Gastroesophageal sphincter (tissue), 4 donors: ENCODE measurements around the gene ZNF483. TPM values are rescaled to one million over a fixed set of nuclear protein-coding genes. Genes with fewer than 3 reads are reported as not detected.

Experiments
- ATAC-seq: fragments of 150-250 bp; one replicate; pipeline ENCODE4 v1.9.1; 2016; ENCODE audit warnings: mild to moderate bottlenecking, moderate library complexity
- H3K27ac ChIP-seq, 4 donors: fragments of 200-600 bp; sonication (generic) in 3 of 4; 1 replicate in 3 of 4; 2 replicates in 1 of 4; pipeline ENCODE4 v1.5.1; 2016 to 2019
- H3K27me3 ChIP-seq: fragments of 200-600 bp; sonication (generic); one replicate; pipeline ENCODE4 v1.5.1; 2019
- H3K36me3 ChIP-seq, 2 donors: fragments of 200-600 bp; sonication (generic); one replicate each; pipeline ENCODE4 v1.5.1; 2019; ENCODE audit warnings: control low read depth in 1 of 2
- H3K4me1 ChIP-seq, 3 donors: fragments of 200-600 bp; sonication (generic); 1 replicate in 2 of 3; 2 replicates in 1 of 3; pipeline ENCODE4 v1.5.1; 2016 to 2019; ENCODE audit warnings: control low read depth in 2 of 3
- H3K4me3 ChIP-seq, 2 donors: fragments of 200-600 bp; sonication (generic); one replicate each; pipeline ENCODE4 v1.5.1; 2019; ENCODE audit warnings: mild to moderate bottlenecking in 1 of 2, moderate library complexity in 1 of 2
- H3K9me3 ChIP-seq, 3 donors: fragments of 200-600 bp; sonication (generic); one replicate each; pipeline ENCODE4 v1.5.1; 2017 to 2019; ENCODE audit warnings: control low read depth in 2 of 3
- EP300 ChIP-seq: sonication (generic); formaldehyde crosslinking; IDR thresholded peaks from one replicate; pipeline ENCODE4 v1.6.1; 2017; ENCODE audit warnings: antibody characterized with exemption, mild to moderate bottlenecking
- POLR2A ChIP-seq, 2 donors: fragments of 450-650 bp; IDR thresholded peaks; one replicate each; pipeline ENCODE4 v1.6.1; 2017; ENCODE audit warnings: antibody characterized with exemption in 2 of 2, mild to moderate bottlenecking in 2 of 2, moderate library complexity in 1 of 2
- POLR2AphosphoS5 ChIP-seq: sonication (generic); formaldehyde crosslinking; IDR thresholded peaks from one replicate; pipeline ENCODE4 v1.6.1; 2017; ENCODE audit warnings: antibody characterized with exemption
- WGBS, 2 donors: methylation state at CpG; one replicate each; pipeline ENCODE4 v1.1.5; 2018; ENCODE audit warnings: low coverage in 1 of 2; 5-methylcytosine and 5-hydroxymethylcytosine counted together
- total RNA-seq, 4 donors: library from RNA; depleted of rRNA; stranded (reverse); fragments of >200 nt; gene quantifications; one replicate each; pipeline ENCODE4 v1.1.0, GENCODE V29; 2016
- TF ChIP-seq, protein P1 (sequence below), 4 experiments: fragments of 200-600 bp in 2 of 4; fragments of 450-650 bp in 2 of 4; sonication (generic) in 1 of 4; IDR thresholded peaks; one replicate each; pipeline ENCODE4 v1.5.1; 2017 to 2019; ENCODE audit warnings: antibody characterized with exemption in 4 of 4, mild to moderate bottlenecking in 2 of 4, moderate library complexity in 2 of 4

Gene ZNF483
- total RNA-seq, 4 donors from 2014 or later, result 10.8 to 30.5 (median 21.4) TPM

DNA sequence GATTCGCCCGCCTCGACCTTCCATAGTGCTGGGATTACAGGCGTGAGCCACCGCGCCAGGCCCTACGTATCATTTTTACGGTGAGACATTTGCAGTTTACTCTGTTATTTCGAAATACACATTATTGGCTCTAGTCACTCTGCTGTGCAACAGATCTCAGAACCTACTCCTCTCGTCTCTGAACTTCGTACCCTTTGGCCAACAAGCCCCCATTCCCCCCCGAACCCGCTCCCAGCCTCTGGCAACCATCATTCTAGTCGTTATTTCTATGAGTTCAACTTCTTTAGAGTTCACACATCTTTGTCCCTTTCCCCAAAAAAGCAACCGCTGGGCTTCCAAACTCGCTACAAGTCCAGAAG is 73.7 kb downstream of the ZNF483 start:
- H3K9me3 ChIP-seq, result no peaks in the 10 kb centered on the region
- TF ChIP-seq POLR2AphosphoS5 (peak; percentile 16), EP300 (no peak), POLR2A (IDR thresholded peaks at IDR 0.05) (no peak)
- H3K4me3 ChIP-seq, result peak overlapping the region; percentile 62 to 84
- 0 to 1% methylated on average over 8 to 15 of the region's 16 CpGs for WGBS, 2 donors
- no peaks in the 10 kb centered on the region for H3K27me3 ChIP-seq
- H3K27ac ChIP-seq, result peak overlapping the region; percentile 52 to 91 (median 88)
- ATAC-seq, result peak; percentile 79
- H3K4me1 ChIP-seq, result peaks cover 0 to 33% (median 0%) of the 10 kb centered on the region in 3 donors
- peaks cover 0 to 31% of the 10 kb centered on the region in 2 donors for H3K36me3 ChIP-seq

DNA sequence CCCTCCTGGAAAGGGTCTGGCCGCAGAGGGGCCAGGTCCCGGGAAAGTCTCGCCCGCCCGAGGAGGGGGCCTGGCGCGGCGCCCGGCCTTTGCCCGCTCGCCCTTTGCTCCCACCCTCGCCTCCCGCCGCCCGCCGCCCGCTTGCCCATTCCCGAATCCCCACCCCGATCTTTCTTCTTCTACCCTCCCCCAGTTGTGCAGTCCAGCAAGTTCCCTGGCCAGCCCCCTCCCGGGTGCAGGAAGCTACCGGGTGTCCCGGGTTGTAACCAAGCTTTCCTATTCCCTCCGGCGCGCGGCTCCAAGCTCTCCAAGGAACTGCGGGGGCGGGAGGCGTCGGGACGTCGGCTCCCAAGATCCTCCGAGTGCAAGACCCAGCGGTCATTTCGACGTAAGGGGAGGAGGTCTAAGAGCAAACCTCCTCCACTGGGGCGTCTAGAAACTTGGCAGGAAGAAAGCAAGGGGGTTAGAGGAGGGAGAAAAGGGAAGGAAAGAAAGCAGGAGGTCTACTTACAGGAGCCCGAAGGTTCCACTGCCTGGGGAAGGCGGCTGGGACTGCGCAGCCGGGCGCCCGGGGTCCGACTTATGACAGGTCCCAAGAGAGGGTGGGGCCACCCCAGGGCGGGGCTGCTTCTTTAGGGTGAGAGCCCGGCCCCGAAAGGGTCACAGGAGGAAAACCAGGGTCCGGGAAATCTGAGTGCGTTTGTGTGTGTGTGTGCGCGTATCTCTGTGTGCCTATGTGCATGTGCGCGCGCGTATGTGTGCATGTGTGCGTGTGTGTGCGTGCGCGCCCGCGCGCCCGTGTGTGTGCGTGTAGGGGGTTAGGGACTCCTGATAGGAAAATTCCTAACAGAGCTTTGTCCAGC is 74.3 kb downstream of the ZNF483 start, which contains the start of gene PTGR1:
Gene PTGR1 (minus strand): TSS at position 556 of the 863 bp plus-strand sequence. CDS start 2,225 bp downstream, outside the sequence.
- peak; percentile 82 for ATAC-seq
- H3K27me3 ChIP-seq, result no peaks in the 10 kb centered on the region
- no peaks in the 10 kb centered on the region for H3K9me3 ChIP-seq
- peak within 1 kb of the TSS; percentile 62 to 84 for H3K4me3 ChIP-seq
- 0 to 1% methylated on average over 9 to 15 of the region's 64 CpGs for WGBS, 2 donors
- TF ChIP-seq POLR2AphosphoS5 (peak; percentile 24), EP300 (no peak), POLR2A (IDR thresholded peaks at IDR 0.05) (peak in 1 of 2 donors; percentile 38)
- TF ChIP-seq, protein P1, sequence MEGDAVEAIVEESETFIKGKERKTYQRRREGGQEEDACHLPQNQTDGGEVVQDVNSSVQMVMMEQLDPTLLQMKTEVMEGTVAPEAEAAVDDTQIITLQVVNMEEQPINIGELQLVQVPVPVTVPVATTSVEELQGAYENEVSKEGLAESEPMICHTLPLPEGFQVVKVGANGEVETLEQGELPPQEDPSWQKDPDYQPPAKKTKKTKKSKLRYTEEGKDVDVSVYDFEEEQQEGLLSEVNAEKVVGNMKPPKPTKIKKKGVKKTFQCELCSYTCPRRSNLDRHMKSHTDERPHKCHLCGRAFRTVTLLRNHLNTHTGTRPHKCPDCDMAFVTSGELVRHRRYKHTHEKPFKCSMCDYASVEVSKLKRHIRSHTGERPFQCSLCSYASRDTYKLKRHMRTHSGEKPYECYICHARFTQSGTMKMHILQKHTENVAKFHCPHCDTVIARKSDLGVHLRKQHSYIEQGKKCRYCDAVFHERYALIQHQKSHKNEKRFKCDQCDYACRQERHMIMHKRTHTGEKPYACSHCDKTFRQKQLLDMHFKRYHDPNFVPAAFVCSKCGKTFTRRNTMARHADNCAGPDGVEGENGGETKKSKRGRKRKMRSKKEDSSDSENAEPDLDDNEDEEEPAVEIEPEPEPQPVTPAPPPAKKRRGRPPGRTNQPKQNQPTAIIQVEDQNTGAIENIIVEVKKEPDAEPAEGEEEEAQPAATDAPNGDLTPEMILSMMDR (IDR thresholded peaks at IDR 0.05), result peak in 1 of 4 experiments; percentile 13
- peak within 1 kb of the TSS; percentile 52 to 91 (median 88) for H3K27ac ChIP-seq
- peaks cover 0 to 33% (median 0%) of the 10 kb centered on the region in 3 donors for H3K4me1 ChIP-seq
- H3K36me3 ChIP-seq, result peaks cover 0 to 25% of the 10 kb centered on the region in 2 donors

DNA sequence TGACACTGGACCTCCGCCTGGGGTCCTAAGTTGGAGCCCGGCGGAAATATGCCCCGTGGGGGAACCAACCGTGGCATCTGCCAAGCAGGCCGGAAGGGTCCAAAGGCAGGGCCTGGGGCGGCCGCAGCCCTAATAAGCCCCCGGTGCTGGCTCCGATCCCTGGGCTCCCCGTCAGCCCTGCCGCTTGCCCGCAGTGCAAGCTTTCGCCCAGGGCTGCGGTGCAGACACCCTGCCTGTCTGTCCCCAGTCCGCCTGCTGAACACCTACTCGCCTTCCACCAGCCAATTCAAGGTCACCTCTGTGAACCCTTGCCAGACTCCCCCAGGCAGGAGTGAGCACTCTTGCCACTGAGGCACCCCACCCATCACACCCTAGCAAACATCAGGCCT is 75.0 kb downstream of the ZNF483 start:
- peak overlapping the region in 3 of 4 donors; percentile 87 to 91 (median 89) for H3K27ac ChIP-seq
- no peak for ATAC-seq

DNA sequence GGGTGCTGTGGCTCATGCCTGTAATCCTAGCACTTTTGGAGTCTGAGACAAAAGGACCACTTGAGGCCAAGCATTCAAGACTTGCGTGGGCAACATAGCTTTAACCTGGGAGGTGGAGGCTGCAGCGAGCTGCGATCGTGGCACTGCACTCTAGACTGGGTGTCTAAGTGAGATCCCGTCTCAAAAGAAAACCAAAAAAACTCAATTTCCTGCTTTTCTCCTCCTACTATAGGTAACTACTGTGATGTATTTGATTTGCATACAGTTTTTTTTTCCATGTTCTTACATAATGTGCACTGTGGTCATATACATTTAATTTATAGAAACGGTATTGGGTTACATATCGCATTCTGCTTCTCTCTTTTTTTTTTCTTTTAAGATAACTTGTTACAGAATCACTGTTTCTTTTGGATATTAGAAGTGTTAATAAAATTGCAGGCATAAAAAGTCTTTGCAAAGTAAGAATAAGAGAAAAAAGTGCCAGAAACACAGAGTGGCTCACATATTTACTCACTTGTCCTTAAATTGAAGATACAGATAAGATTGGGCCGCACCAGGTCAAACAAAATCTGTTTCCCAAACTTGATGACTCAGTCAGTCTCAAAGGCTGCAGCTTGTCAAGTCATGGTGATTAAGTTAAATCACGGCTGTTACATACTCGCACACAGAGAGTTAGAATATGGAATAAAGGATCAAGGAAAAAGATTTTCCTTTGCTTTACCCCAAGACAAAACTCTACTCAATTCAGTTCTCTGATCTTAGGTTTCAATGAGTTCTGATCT is 76.4 kb downstream of the ZNF483 start:
- Histone ChIP-seq H3K36me3 (peaks cover 0 to 7% of the 10 kb centered on the region in 2 donors), H3K27me3 (no peaks in the 10 kb centered on the region), H3K4me1 (peaks cover 0 to 33% (median 0%) of the 10 kb centered on the region in 3 donors), H3K4me3 (no peak overlapping the region), H3K27ac (no peak overlapping the region), H3K9me3 (no peaks in the 10 kb centered on the region)
- WGBS, 2 donors, result 69 to 79% methylated on average over 8 to 10 of the region's 10 CpGs
- ATAC-seq, result no peak
- TF ChIP-seq POLR2AphosphoS5 (no peak), POLR2A (IDR thresholded peaks at IDR 0.05) (no peak), EP300 (no peak)
- TF ChIP-seq, protein P1 (IDR thresholded peaks at IDR 0.05), result no peak

More for the DNA sequence above, 75.0 kb downstream of the ZNF483 start:
- Histone ChIP-seq H3K4me3 (peak overlapping the region; percentile 62 to 84), H3K27me3 (no peaks in the 10 kb centered on the region), H3K4me1 (peaks cover 0 to 33% (median 0%) of the 10 kb centered on the region in 3 donors), H3K36me3 (peaks cover 0 to 22% of the 10 kb centered on the region in 2 donors), H3K9me3 (no peaks in the 10 kb centered on the region)
- TF ChIP-seq, protein P1 (IDR thresholded peaks at IDR 0.05), result no peak
- TF ChIP-seq POLR2A (IDR thresholded peaks at IDR 0.05), result no peak
- no peak for TF ChIP-seq EP300
- TF ChIP-seq POLR2AphosphoS5, result no peak
- WGBS, 2 donors, result 41% methylated on average over 3 of the region's 17 CpGs; no CpG with 5 or more reads in 1 of the 2 donors

DNA sequence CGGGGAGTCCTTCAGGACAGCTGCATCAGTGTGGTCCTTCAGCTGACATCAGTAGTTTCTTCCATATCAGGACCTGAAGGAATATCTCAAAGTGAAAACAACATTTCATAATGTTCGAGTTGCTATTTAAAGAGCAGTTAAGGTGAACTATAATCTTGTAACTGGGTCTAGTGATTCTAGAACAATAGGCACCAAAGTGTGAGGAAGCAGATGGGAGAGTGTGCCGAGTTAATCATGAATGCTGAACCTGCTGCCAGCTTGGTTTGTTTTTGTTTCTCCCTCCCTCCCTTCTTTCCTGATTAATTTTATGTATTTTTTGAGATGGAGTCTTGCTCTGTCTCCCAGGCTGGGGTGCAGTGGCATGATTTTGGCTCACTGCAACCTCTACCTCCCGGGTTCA is 78.1 kb downstream of the ZNF483 start:
- no peak for ATAC-seq
- H3K27me3 ChIP-seq, result peaks cover 11% of the 10 kb centered on the region
- 74 to 82% methylated on average over 3 of the region's 4 CpGs for WGBS, 2 donors
- H3K4me3 ChIP-seq, result no peak overlapping the region
- H3K27ac ChIP-seq, result no peak overlapping the region
- no peaks in the 10 kb centered on the region for H3K36me3 ChIP-seq
- no peaks in the 10 kb centered on the region for H3K9me3 ChIP-seq
- H3K4me1 ChIP-seq, result peaks cover 0 to 19% (median 0%) of the 10 kb centered on the region in 3 donors
- TF ChIP-seq, protein P1 (IDR thresholded peaks at IDR 0.05), result no peak
- TF ChIP-seq POLR2A (IDR thresholded peaks at IDR 0.05) (no peak), EP300 (no peak), POLR2AphosphoS5 (no peak)
